Activated CD4-positive, CD25-positive, alpha-beta regulatory T cell treated with anti-CD3 and anti-CD28 coated beads, Interleukin-2, amount 50 U/mL, for 24 hours (primary cell): Measurements from ENCODE around the gene CPSF4.

ENCODE experiments used
- ATAC-seq, 2 donors: fragments of 150-1000 bp; cut with Tn5 transposase; one replicate each; pipeline ENCODE4 v1.10.0; 2021; ENCODE audit warnings: mild to moderate bottlenecking in 1 of 2, moderate library complexity in 1 of 2

Gene CPSF4

DNA sequence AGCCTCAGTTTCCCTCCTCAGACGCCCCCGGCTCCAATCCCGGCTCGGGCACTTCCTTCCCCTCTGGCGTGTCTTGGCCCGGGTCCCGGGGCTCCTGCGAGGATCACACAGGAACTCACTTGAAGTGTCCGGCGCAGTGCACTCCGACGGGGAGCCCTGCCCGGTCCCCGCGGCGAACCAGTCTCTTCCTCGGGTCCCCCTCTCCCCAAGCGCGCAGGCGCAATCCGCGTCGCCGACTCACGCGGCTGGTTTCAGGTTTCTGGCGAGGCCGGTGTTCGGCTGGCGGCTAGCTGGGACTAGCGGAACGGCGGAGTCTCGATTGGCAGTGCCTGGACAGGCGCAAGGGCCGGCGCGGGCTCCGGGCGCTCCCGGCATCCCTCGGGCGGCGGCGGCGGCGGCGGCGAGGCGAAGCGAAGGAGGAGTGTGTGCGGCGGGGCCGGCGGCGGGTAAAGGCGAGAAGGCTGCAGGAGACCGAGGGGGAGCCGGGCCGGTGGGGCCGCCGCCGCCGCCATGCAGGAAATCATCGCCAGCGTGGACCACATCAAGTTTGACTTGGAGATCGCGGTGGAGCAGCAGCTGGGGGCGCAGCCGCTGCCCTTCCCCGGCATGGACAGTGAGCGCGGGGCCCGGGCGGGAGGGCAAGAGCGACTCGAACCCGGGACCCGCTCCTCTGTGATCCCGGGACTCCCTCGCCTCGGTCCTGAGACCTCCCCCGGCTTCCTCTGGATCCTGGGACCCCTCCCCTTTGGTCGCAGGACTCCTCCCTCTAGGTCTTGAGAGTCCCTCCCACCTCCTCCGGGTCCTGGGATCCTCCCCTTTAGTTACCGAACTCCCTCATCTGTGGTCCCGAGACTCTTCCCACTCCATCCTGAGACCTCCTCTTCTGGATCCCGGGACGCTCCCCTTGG is at the start of gene CPSF4, which contains the start of gene PTCD1:
CPSF4 (plus strand) TSS at position 371 of the 908 bp plus-strand sequence; CDS start at position 511, 140 bp downstream.
PTCD1 (minus strand) TSS at position 226 of the 908 bp plus-strand sequence. CDS start 3,556 bp downstream, outside the sequence.
- ATAC-seq: peak; percentile 96

DNA sequence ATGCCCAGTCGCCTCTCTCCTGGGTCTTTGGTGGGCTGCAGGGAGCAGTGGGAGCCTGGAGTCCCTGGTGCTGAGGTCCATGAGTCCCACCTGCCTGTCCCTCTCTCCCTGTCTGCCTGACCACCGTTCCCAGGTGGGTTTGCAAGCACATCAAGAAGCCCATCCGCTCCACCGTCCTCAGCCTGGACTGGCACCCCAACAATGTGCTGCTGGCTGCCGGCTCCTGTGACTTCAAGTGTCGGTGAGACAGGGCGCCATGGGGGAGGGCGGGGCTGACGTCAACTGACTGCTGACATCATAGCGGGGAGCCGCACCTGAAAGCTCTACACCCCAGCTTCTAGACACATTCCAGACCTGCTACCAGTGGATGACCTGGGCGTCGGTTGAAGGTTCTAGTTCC is 49.0 kb upstream of the CPSF4 start:
- no peak for ATAC-seq

DNA sequence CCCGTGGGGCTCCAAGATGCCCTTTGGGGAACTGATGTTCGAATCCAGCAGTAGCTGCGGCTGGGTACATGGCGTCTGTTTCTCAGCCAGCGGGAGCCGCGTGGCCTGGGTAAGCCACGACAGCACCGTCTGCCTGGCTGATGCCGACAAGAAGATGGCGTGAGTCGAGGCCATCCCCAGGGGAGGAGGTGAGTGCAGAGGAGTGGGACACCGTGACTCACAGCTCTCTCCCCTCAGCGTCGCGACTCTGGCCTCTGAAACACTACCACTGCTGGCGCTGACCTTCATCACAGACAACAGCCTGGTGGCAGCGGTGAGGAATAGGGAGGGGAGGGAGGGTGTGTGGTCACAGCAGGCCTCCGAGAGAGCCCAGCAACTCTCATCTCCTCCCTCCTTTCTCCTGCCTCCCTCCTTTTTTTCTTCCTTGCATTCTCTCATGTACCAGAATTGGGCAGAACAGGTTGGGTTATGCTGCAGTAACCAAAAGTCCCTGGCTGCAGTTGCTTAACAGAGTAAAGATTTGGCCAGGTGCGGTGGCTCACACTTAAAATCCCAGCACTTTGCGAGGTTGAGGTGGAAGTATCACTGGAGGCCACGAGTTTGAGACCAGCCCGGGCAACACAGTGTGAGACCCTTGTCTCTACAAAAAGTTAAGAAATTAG is 47.7 kb upstream of the CPSF4 start:
- ATAC-seq: no peak

DNA sequence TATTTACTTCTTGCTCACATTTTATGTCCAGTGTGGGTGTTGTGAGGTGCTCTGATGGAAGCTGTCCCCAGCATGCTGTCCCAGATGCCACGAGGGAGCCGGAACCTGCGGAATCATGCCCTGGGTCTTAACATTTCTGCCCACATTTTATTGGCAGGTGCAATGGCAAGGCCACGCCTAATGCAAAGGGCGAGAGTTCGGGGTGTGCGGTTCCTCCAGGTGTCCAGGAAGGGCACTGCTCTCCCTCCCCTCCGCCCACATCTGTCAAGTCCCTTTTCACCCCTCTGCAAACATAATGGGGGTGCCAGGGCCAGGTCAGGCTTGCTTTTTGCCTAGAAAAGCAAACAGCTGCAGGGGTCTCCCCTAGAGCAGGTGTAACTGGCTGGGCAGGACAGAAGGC is 46.7 kb upstream of the CPSF4 start:
- ATAC-seq: no peak

DNA sequence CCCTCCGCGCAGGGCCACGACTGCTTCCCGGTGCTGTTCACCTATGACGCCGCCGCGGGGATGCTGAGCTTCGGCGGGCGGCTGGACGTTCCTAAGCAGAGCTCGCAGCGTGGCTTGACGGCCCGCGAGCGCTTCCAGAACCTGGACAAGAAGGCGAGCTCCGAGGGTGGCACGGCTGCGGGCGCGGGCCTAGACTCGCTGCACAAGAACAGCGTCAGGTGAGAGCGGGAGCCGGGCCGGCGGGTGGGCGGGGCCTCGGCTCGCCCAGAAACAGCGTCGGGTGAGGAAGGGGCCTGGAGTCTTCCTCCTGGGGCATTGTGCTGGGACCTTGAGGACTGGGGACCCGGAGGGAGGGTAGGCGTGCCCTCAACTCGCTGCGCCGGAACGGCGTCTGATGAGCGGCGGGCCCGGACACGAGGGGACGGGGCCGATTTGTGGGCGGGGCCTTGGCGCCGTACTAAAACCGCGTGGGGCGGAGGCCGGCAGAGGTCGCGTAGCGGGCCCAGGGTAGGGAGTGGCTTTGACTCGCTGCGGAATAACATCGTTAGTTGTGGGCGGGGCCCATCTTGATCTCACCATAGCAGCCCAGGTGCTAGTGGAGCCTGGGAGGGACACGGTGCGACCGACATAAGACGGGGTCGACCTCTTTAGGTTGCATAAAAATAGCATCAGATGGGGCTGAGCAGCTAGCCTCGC is 45.9 kb upstream of the CPSF4 start:
- peak; percentile 93 to 96 for ATAC-seq

DNA sequence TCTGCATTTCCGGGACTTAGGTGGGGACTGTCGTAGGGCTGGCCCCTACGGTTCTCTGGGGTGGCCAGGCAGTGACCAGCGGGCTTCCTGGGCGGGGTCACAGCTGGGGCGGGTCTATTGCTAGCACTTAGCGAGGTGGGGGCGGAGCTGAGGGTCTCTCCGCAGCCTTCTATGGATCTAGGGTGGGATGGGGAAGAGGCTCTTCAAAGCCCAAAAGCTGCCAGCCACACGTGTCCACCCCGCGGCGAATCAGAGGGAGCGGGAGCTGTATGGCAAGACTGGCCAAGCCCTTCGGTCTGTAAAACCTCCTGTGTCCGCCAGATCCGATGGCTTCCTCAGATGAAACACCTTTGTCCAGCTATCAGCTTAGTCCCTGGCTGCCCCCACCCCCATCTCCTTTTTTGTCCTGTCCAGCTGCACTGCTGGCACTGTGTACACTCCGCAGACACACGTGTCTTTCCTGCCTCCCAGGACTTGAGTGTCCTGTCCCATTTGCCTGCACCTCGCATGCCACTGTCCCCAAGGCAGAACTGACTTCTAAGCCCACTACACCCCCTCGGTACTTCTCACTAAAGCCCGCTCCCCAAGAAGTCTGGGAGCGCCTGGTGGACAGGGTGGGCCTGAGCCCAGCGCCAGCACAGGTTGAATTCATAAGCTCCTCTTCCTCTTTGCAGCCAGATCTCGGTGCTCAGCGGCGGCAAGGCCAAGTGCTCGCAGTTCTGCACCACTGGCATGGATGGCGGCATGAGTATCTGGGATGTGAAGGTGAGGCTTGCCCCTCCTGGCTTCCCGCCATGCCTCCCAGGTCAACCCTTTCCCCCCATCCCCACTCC is 45.2 kb upstream of the CPSF4 start:
- ATAC-seq: peak in 1 of 2 donors; percentile 2

DNA sequence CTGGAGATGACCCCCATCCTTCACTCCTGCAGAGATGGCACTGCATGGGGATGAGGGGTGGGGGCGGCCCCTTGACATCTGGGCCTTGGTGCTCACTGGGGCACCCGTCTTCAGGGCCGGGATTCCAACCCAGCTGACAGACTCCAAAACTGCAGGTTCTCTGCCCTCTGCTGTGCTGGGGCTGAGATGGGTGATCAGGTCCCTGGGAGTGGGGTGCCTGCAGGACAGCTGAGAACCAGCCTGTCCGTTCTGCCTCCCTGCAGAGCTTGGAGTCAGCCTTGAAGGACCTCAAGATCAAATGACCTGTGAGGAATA is 44.6 kb upstream of the CPSF4 start:
- no peak for ATAC-seq

DNA sequence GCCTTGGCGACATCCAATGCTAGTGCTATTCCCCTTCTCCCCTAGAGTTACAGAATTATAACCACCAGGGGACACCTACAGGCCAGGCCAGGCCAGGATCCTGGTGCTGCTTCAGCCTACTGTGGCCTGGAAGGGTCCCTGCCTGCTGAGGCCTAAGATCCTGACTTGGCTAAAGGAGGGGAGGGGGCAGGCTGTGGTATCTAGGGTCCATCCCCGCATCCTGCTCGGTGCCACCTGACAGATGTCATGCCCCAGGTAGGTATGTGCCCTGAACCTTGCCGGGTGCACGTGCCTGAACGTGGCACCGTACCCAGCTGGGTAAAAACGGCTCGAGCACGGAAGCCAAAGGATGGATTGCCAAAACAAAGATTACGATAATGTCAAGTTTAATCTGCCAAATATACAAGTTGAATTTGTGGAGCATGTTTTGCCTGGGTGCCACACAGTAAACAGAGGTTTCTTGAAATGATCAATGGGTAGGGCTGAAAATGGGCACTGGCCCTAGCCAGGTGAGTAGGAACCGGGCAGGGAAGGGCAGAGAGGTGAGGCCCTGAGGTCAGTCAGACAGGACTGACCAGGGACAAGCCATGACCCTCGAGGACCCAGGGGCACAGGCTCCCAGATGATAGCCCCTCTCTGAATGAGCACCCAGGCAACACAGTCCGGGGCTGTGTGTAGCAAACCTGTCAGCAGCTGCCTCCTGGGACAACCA is 43.0 kb upstream of the CPSF4 start:
- ATAC-seq: no peak

DNA sequence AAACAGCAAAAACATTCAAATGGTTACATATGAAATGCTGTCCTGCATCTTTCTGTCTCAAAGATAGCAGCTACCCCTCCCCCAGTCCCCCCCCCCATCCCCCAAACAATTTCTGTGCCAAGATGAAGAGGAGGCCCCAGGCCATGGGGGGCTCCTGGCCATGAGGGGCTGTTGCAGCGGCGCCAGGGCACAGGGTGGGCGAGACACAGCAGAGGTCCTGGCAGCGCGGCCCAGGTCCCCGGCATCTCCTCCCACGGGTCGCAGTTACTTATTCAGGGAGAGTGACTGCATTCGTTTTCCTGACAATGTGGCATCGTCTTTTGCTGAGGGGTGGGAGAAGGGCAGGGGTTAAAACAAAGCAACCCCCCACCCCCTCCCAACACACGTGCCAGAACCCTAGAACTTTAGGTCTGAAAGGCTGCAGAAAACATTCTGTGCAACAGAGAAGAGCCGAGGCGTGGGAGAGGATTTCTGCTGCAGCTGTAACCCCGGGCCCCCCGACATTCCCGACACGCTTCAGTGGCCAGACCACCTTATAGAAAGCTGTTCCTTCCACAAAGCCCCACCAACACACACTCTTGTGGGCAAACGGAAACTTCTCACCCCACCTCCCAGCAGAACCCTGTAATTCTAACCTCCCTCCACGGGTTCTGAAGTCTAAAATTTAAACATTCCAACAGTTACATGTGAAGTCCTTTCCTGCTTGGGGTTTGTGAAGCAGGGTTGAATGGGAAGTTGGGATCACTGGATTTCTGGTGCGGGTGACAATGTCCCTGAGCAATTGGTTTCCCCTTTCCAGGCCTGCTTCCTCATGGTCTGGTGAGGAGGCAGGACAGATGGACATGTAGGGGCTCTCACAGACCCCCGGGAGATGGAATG is 42.1 kb upstream of the CPSF4 start:
- ATAC-seq: no peak

DNA sequence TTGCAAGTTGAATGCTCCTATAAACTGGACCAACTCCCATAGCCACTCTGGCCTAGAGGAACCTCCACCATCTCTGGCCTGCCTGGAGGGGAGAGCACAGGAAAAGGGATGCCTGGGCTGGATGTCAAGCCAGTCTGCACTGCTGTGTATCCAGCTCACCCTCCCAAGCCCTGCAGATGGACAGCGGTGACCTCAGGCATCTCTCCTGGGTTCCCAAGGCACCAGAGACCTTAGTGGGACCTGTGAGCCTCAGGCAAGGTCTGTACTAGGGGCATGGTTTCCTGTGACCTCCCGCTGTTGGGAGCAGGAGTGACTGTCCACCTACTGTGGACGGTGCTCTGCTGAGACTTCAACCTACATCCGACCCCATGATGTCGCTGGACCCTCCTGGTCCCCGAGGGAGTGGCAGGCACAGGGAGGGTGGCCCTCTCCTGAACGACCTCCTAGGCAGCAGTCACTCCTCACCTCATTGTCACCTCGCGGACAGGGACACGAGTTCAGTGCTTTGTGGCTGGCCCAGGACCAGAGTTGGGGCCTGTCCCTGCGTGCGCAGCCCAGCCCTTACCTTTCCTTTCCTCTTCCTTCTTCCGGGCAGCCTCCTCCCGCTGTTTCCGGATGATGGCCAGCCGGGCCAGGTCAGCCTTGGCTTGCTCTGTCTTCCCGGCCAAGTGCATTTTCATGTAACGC is 41.3 kb upstream of the CPSF4 start:
- no peak for ATAC-seq

DNA sequence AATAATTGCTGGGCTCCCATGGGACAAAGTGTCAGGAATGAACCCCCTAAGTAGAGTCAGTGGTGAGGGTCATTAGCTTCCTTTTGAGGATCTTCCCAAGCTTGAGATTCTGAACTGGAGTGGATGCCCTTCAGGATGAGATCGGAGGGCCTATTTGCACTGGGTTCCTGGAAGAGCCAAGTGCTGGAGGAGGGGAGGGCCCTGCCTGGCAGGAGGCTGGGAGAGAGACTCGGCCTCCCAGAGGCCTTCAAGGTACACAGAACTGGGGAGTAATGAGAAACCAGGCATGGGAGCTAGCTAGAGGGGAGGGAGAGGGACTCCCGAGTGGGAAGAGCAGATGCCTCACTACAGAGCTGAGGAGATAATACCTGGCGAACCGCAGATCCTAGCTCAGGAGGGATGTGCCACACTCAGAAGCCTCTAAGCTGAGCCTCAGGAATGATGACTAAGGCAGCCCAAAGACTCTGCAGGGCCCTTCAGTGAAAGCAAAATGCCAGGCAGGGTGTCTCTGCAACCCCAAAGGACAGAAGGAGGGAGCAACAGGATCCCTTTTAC is 39.8 kb upstream of the CPSF4 start:
- peak; percentile 9 to 15 for ATAC-seq

DNA sequence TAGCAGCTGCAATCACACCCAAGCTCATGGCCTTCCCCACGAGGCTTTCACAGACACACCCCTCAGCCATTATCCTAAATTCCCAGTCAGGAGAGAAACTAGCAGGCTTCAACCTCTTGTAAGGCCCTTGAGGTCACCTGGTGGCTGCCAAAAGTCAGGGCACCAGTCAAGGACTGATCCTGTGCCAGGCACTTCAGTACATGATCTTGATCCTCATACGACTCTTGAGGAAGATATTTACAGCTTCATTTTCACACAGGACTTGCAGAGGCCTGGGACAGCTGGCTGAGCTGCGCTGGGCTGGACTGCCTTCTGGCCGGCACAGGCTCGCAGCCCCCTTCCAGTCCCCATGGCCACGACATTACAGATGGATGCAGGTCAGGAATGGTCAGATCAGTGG is 39.1 kb upstream of the CPSF4 start:
- no peak for ATAC-seq

DNA sequence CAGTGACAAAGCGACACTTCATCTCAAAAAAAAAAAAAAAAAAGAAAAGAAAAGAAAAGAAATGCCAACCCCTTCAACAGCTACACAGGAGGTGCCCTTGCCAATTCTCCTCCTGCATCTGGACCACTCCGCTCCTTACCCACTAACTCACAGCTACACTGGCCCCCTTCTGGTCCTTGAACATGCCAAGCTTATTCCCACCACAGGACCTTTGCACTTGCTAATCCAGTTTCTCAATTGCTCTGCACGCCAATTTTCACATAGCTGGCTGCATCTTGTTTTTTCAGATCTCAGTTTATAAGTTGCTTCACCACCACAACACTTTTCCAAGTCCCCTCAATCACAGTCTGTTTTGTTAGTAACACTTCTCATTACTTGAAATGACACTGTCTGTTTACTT is 35.9 kb upstream of the CPSF4 start:
- no peak for ATAC-seq

DNA sequence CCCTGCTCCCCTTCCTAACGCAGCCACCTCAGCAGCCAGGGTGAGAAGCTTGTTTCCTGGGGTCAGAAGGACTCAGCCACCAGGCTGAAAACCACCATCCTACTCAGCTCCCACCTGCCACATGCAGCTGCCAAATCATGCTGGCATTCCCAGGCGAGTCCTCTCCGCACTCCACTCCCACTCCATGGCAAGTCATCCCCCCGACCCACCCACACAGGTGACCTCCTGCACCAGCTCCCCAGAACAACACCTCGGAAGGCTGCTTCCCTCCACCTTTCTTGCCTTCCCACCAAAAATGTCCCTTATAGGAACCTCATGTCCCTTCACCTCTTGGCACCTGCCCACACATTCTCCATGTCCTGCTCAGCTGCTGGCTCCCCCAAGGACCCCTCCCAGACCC is 35.0 kb upstream of the CPSF4 start:
- no peak for ATAC-seq

DNA sequence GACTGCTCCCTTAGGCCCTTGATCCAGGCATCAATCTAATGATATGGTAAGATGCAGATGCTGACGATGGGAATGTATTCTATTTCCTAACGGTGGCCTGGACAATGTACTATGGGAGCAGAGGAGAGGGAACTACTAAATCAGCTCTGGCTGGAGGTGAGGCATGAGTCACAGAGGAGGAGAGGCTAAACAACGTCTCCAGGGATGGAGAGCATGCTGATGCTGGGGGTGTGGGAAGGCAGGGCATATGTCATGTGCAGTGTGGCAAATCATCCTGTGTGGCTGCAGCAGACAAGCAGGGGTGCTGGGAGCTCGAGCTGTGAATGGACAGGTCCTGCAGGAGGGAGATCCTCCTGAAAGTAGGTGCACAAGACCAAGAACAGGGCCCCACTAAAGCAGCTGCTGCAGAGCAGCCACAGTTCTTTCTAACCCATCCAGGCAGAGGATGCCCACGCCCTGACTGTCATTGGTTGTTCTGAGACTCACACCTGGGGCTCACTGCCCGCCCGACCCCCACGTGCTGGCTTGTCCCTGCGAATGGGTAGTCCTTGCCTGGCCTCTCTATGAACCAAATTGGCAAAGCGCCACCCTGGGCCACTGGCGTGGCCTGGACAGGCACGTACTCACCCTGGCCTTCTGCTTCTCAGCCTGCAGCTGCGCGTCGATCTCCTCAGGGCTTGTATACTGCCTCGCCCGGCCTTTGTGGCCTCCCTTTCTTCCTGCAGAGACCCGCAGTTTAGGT is 34.3 kb upstream of the CPSF4 start:
- no peak for ATAC-seq

DNA sequence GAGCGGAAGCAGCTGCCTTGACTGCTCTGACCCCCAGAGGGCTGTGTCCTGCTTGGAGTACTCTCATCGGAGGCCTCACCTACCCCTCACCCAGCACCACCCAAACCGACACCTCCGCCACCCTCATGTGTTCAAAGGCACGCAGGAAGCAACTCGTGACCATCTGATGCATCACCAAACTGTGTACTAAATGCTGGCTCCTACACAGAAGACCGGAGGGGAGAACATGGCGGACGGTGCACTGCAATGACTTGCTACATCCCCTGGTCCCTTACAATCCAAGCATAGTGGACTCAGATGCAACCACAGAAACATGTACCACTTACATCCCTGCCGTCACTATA is 33.8 kb upstream of the CPSF4 start:
- ATAC-seq: no peak

DNA sequence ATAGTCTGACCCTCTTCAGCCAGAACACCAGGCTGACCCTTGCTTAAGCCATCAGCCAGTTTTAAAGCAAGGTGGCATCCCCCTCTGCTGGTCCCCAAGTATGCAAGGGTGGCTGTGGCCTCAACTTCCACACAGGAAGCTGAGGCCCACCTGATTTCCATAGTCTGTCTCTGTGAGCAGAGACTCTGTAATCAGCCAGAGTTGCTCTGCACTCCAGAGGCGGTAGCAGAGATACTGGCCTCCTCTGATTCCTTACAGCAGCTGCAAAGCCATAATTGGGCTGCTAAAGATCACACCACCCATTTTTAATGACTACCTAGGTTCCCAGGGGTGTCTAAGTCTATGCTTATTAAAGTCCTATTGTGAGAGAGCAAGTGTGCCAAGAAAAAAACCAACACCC is 32.2 kb upstream of the CPSF4 start:
- ATAC-seq: no peak

DNA sequence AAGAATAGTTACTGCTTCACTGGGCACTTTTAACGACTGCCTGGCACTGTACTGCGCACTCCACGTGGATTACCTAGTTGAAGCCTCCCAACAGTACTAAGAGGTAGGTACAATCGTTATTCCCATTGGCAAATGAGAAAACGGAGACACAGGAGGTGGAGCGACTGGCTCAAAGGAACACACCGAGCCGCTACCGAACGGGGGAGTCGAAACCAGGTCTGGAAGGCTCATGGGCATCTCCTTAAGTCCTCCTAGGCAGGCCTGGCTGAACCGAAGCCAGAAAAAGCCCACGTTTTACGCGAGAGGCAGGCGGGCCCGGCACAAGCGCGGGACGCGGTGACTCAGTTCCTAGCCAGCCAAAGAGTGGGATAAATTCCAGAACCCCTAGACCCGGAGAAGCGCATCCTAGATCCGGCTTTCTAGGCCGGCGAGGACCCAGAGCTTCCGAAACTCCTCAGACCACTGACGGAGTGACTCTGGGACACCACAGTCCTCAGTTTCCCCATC is 30.8 kb upstream of the CPSF4 start:
- ATAC-seq: peak; percentile 14 to 19
